Esophagus muscularis mucosa (tissue), 4 donors: ENCODE measurements around the gene MRO. TPM values are rescaled to one million over a fixed set of nuclear protein-coding genes. Genes with fewer than 3 reads are reported as not detected.

Source experiments
- DNase-seq: peaks from one replicate; pipeline ENCODE4 v3.0.0-alpha.2; 2017; ENCODE audit errors: extremely low spot score
- H3K27ac ChIP-seq, 4 donors: fragments of 200-600 bp; sonication (generic); replicated peaks in 1 of 4; 1 replicate in 3 of 4; 2 replicates in 1 of 4; pipeline ENCODE4 v1.5.1; 2016 to 2019; ENCODE audit warnings: mild to moderate bottlenecking in 1 of 4
- H3K27me3 ChIP-seq, 4 donors: fragments of 200-600 bp; sonication (generic); one replicate each; pipeline versions ENCODE4 v1.5.1 to v1.6.0; 2016 to 2019
- H3K36me3 ChIP-seq, 4 donors: fragments of 200-600 bp; sonication (generic); one replicate each; pipeline ENCODE4 v1.5.1; 2016 to 2019
- H3K4me1 ChIP-seq, 4 donors: fragments of 200-600 bp; sonication (generic); one replicate each; pipeline ENCODE4 v1.5.1; 2016 to 2019
- H3K4me3 ChIP-seq, 4 donors: fragments of 200-600 bp; sonication (generic); 1 replicate in 2 of 4; 2 replicates in 2 of 4; pipeline ENCODE4 v1.5.1; 2016 to 2019; ENCODE audit warnings: mild to moderate bottlenecking in 4 of 4, moderate library complexity in 1 of 4
- H3K9me3 ChIP-seq, 4 donors: fragments of 200-600 bp; sonication (generic); 1 replicate in 3 of 4; 2 replicates in 1 of 4; pipeline ENCODE4 v1.5.1; 2016 to 2019
- CTCF ChIP-seq, 3 experiments: fragments of 200-600 bp in 2 of 3; fragments of 450-650 bp in 1 of 3; sonication (generic) in 2 of 3; IDR thresholded peaks; one replicate each; pipeline ENCODE4 v1.5.1; 2017 to 2019; ENCODE audit warnings: antibody characterized with exemption in 3 of 3, mild to moderate bottlenecking in 2 of 3, moderate library complexity in 1 of 3
- EP300 ChIP-seq: sonication (generic); formaldehyde crosslinking; IDR thresholded peaks from one replicate; pipeline ENCODE4 v1.6.1; 2017; ENCODE audit warnings: antibody characterized with exemption
- POLR2A ChIP-seq: fragments of 450-650 bp; IDR thresholded peaks from one replicate; pipeline ENCODE4 v1.6.1; 2017; ENCODE audit warnings: antibody characterized with exemption, moderate library complexity, mild to moderate bottlenecking, low read depth
- POLR2AphosphoS5 ChIP-seq, 2 donors: sonication (generic); formaldehyde crosslinking; IDR thresholded peaks; one replicate each; pipeline ENCODE4 v1.6.1; 2017; ENCODE audit warnings: antibody characterized with exemption in 2 of 2
- WGBS: methylation state at CpG from one replicate; pipeline ENCODE4 v1.1.5; 2018; 5-methylcytosine and 5-hydroxymethylcytosine counted together
- intact Hi-C: fragments of 100-400 bp; cut with DNase I; formaldehyde crosslinking; loops from one replicate; pipeline ENCODE4 v1.15.1; 2023
- total RNA-seq, 4 donors: library from RNA; depleted of rRNA; stranded (reverse); fragments of >200 nt; gene quantifications; one replicate each; pipeline versions ENCODE4 v1.1.0 to v1.2.1, GENCODE V29; 2016

Gene MRO
- total RNA-seq, 4 donors from 2014 or later, result 0.52 to 1.4 (median 0.83) TPM

- 65% methylated on average over 6 of the region's 6 CpGs for WGBS
- TF ChIP-seq CTCF (IDR thresholded peaks at IDR 0.05) (no peak), EP300 (no peak), POLR2A (no peak), POLR2AphosphoS5 (IDR thresholded peaks at IDR 0.05) (peak in 1 of 2 donors; percentile 14)
- H3K9me3 ChIP-seq, result no peaks in the 10 kb centered on the region
- no peaks in the 10 kb centered on the region for H3K36me3 ChIP-seq
- peak overlapping the region in 2 of 4 donors; percentile 35 to 36 for H3K27ac ChIP-seq
- H3K4me3 ChIP-seq, result no peak overlapping the region
- DNase-seq, result no peak
- peaks cover 0 to 4% (median 0%) of the 10 kb centered on the region in 4 donors for H3K4me1 ChIP-seq
- H3K27me3 ChIP-seq, result no peaks in the 10 kb centered on the region
- intact Hi-C loops, result no loop called here
These were observed 34.1 kb upstream of the MRO start for GRCh38 chr18:50853863-50854271.

- H3K4me1 ChIP-seq, result peaks cover 0 to 13% (median 0%) of the 10 kb centered on the region in 4 donors
- H3K9me3 ChIP-seq, result no peaks in the 10 kb centered on the region
- intact Hi-C loops, result no loop called here
- H3K4me3 ChIP-seq, result no peak overlapping the region
- H3K27me3 ChIP-seq, result no peaks in the 10 kb centered on the region
- no peak for DNase-seq
- H3K36me3 ChIP-seq, result no peaks in the 10 kb centered on the region
- 85% methylated on average over 5 of the region's 5 CpGs for WGBS
- H3K27ac ChIP-seq, result no peak overlapping the region
- TF ChIP-seq POLR2A, result no peak
- no peak for TF ChIP-seq POLR2AphosphoS5 (IDR thresholded peaks at IDR 0.05)
- no peak for TF ChIP-seq EP300
- TF ChIP-seq CTCF (IDR thresholded peaks at IDR 0.05), result no peak
These were observed 30.7 kb upstream of the MRO start for GRCh38 chr18:50850307-50851065.

- Histone ChIP-seq H3K27ac (no peak overlapping the region), H3K9me3 (no peaks in the 10 kb centered on the region), H3K4me3 (no peak overlapping the region), H3K27me3 (no peaks in the 10 kb centered on the region), H3K4me1 (peaks cover 0 to 17% (median 0%) of the 10 kb centered on the region in 4 donors), H3K36me3 (no peaks in the 10 kb centered on the region)
- TF ChIP-seq EP300, result no peak
- no peak for TF ChIP-seq CTCF (IDR thresholded peaks at IDR 0.05)
- TF ChIP-seq POLR2A, result no peak
- TF ChIP-seq POLR2AphosphoS5 (IDR thresholded peaks at IDR 0.05), result no peak
- 82% methylated on average over 3 of the region's 3 CpGs for WGBS
- intact Hi-C loops, result no loop called here
- DNase-seq, result no peak
These were observed 29.6 kb upstream of the MRO start for GRCh38 chr18:50849419-50849821.

- WGBS, result 93% methylated on average over 1 of the region's 1 CpG
- H3K4me3 ChIP-seq, result no peak overlapping the region
- DNase-seq, result no peak
- H3K9me3 ChIP-seq, result no peaks in the 10 kb centered on the region
- intact Hi-C loops, result no loop called here
- TF ChIP-seq EP300 (no peak), CTCF (IDR thresholded peaks at IDR 0.05) (no peak), POLR2A (no peak), POLR2AphosphoS5 (IDR thresholded peaks at IDR 0.05) (no peak)
- no peaks in the 10 kb centered on the region for H3K36me3 ChIP-seq
- no peak overlapping the region for H3K27ac ChIP-seq
- H3K27me3 ChIP-seq, result no peaks in the 10 kb centered on the region
- H3K4me1 ChIP-seq, result peaks cover 0 to 17% (median 0%) of the 10 kb centered on the region in 4 donors
These were observed 29.2 kb upstream of the MRO start for GRCh38 chr18:50848991-50849390.
